ENCODE results near the gene ADAM12.
A peak's percentile ranks its signal among the peaks of the same experiment; 100 is the strongest.

ADAM12 gene

DNA sequence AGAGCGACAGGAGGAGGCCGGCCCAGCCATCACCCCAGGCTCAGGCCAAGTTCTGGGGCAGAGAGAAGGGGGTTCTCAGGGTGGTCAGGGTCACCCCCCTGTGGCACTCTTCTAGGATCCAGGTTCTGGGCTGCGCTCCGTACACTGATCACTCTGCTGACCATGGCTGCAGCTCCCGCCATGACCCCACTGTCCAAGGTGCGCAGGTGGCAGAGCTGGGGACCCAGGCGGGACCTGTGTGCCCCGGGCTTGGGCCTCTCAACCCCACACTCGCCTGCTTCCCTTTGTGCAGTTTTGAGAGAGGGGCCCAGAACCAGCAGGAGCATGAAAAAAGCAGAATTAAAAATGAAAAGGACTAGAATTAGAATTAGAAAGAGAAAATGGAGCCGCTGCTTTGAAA, 264.8 kb downstream of the ADAM12 start:
- Mint-ChIP-seq H3K4me3 (no peak overlapping the region), H3K9me3 (peaks cover 4 to 11% of the 10 kb centered on the region in 2 donors), H3K27me3 (peaks cover 0 to 6% of the 10 kb centered on the region in 2 donors), H3K4me1 (ENCODE audit: low read depth in 2 of 2) (peaks cover 0 to 2% of the 10 kb centered on the region in 2 donors), H3K27ac (no peak overlapping the region), H3K36me3 (ENCODE audit: insufficient read depth) (peaks cover 4% of the 10 kb centered on the region)
- ATAC-seq (replicated peaks) (no peak), DNase-seq (no peak)

DNA sequence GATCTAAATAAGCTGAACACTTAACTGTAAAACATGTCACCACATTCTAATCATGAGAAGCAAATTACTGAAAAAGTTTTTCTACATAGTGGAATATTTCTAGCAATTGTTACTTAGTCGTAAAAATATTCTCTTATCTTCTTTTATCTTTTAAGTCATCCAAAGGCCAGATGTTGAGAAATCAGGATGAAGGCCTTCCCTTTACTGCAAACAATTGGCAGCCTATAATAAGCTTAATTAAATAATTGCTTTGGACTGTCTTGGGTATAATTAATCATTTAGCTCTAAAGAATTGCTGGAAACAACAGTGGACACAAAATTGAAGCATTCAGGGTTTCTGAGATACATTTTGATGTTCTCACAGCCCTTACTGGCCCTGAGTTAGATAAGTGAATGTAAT, 265.4 kb downstream of the ADAM12 start:
- H3K9me3 Mint-ChIP-seq: peaks cover 2 to 7% of the 10 kb centered on the region in 2 donors
- DNase-seq: no peak
- H3K4me3 Mint-ChIP-seq: no peak overlapping the region
- ATAC-seq (replicated peaks): no peak
- H3K4me1 Mint-ChIP-seq (ENCODE audit: low read depth in 2 of 2): no peaks in the 10 kb centered on the region
- peaks cover 0 to 6% of the 10 kb centered on the region in 2 donors for H3K27me3 Mint-ChIP-seq
- no peak overlapping the region for H3K27ac Mint-ChIP-seq
- peaks cover 9% of the 10 kb centered on the region for H3K36me3 Mint-ChIP-seq (ENCODE audit: insufficient read depth)

DNA sequence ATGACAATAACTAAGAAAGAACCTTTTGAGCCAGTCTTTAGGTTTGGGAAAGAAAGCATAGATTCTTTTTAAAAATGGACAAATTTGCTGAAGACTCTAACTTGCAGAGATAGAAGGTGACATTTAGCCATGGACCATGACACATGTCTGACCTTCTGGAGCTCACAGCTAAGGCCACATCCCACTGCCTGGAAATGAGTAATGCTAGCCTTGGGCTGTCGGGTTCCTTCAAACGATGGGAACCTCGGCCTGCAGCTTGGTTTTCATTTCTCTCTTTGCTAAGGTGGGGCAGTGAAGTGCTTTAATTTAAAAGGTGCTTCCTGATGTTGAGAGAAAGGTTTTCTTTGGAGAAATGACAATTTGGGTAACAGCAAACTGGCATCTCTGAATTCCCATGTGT, 268.7 kb downstream of the ADAM12 start:
- Mint-ChIP-seq H3K27me3 (peaks cover 0 to 6% of the 10 kb centered on the region in 2 donors), H3K4me1 (ENCODE audit: low read depth in 2 of 2) (no peaks in the 10 kb centered on the region), H3K36me3 (ENCODE audit: insufficient read depth) (peaks cover 9% of the 10 kb centered on the region), H3K4me3 (no peak overlapping the region), H3K9me3 (no peaks in the 10 kb centered on the region), H3K27ac (no peak overlapping the region)
- ATAC-seq (replicated peaks) (no peak), DNase-seq (no peak)

DNA sequence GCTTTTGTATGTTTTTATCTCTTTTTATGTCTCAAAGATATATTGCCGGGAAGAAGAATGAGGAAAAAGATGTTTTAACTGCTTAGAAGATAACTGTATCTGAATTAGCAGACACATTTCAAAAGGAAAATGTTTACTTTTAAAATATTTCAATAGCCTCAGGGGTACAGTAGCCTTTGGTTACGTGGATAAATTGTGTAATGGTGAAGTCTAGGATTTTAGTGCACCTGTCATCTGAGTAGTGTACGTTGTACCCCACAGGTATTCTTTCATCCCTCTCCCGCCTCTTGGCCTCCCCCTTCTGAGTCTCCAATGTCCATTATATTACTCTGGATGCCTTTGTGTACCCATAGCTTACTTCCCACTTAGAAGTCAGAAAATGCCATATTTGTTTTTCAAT, 269.8 kb downstream of the ADAM12 start:
- Mint-ChIP-seq H3K36me3 (ENCODE audit: insufficient read depth) (peaks cover 6% of the 10 kb centered on the region), H3K27ac (no peak overlapping the region), H3K27me3 (peaks cover 0 to 6% of the 10 kb centered on the region in 2 donors), H3K4me3 (no peak overlapping the region), H3K9me3 (peaks cover 0 to 1% of the 10 kb centered on the region in 2 donors), H3K4me1 (ENCODE audit: low read depth in 2 of 2) (no peaks in the 10 kb centered on the region)
- DNase-seq (no peak), ATAC-seq (replicated peaks) (no peak)

DNA sequence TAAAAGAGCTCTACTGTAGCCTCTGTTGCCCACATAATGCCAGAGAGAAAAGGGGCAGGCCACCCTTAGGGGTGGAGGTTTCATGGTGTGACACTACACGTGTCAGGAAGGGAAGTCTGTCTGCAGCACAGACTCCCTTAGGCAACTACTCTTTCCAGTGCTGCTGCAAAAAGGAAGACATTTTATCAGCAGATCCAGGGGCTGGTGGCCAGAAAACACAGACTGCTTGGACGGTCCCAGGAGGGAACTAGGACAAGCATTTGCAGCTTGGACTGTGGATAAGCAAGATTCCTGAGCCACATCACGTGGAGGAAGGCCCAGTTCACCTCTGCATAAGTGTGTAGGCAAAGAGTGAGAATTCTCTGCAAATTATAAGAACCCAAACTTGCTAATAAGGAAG, 271.1 kb downstream of the ADAM12 start:
- Mint-ChIP-seq H3K36me3 (ENCODE audit: insufficient read depth) (peaks cover 6% of the 10 kb centered on the region), H3K4me3 (no peak overlapping the region), H3K4me1 (ENCODE audit: low read depth in 2 of 2) (peaks cover 0 to 1% of the 10 kb centered on the region in 2 donors), H3K27ac (no peak overlapping the region), H3K9me3 (peaks cover 0 to 5% of the 10 kb centered on the region in 2 donors), H3K27me3 (peaks cover 9 to 12% of the 10 kb centered on the region in 2 donors)
- no peak for DNase-seq
- no peak for ATAC-seq (replicated peaks)

DNA sequence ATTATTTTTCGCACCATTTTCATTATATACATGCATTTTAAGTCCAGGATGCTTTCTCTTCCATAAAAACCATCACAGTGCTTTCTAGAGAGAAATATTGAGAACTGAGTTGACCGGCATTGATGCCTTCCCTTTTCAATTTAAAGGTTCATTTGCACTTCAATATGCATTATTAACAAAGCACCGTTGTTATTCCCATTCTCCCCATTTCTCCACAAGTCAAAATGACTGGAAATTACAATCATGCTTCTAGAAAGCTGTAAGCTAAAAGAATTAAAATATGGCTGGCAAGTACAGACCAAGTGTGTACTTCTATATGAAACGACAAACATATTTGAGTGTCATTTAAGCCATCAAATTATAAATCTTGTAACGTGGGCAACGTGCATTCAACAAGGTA, 272.4 kb downstream of the ADAM12 start:
- Mint-ChIP-seq H3K27ac (no peak overlapping the region), H3K4me1 (ENCODE audit: low read depth in 2 of 2) (peaks cover 0 to 1% of the 10 kb centered on the region in 2 donors), H3K27me3 (peaks cover 9 to 12% of the 10 kb centered on the region in 2 donors), H3K36me3 (ENCODE audit: insufficient read depth) (peaks cover 6% of the 10 kb centered on the region), H3K9me3 (peaks cover 0 to 5% of the 10 kb centered on the region in 2 donors), H3K4me3 (no peak overlapping the region)
- DNase-seq: no peak
- no peak for ATAC-seq (replicated peaks)

DNA sequence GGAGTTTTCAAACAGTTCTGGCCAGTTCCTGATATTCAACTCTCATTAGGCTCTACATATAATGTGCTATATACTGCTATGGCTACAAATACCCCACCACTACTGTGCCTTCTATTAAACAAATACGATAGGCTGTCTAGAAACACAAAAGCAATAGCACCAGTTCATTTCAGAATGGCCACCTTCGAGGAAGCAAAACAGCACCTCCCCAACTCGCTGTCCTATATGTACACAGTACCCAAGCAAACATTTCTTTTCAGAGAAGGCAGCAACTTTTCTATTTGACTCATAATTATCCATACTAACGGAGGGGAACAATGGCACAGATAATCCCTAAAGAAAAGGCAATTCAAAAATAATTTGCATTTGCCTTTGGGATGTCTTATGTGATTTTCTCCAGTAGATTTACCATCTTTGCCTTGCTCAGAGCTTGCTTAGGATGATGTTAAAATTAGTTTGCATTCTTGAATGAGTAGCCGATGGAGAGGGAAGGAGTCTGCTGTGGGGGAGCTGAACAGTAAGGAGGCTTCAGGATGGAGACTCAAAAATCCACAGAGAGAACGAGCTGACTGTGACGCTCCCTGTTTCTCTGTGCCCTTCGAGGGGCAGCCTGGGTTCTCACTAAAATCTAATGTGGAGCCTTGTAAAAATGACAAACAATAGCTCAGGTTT, 273.3 kb downstream of the ADAM12 start:
- Mint-ChIP-seq H3K4me1 (ENCODE audit: low read depth in 2 of 2) (peaks cover 0 to 1% of the 10 kb centered on the region in 2 donors), H3K9me3 (peaks cover 0 to 5% of the 10 kb centered on the region in 2 donors), H3K36me3 (ENCODE audit: insufficient read depth) (peaks cover 6% of the 10 kb centered on the region), H3K4me3 (no peak overlapping the region), H3K27me3 (peaks cover 9 to 13% of the 10 kb centered on the region in 2 donors), H3K27ac (no peak overlapping the region)
- ATAC-seq (replicated peaks) (no peak), DNase-seq (no peak)

DNA sequence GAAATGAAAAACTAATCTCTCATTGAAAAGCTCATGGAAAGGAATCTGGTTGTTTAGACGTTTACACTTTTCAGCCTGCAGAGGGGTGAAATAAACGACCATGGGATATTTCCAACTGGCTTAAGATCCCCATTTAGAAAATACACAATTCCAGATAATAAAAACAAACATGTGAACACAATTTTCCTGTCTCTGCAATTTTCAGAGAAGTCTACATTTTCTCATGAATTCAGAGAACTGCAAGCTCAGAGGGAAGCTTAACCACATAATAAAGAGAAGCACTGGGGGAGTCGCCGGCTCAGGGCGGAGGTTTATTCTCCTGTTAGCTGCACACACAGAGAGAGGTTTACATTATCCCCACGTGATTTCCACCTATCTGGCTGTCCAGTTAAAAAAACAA, 276.8 kb downstream of the ADAM12 start:
- Mint-ChIP-seq H3K27ac (no peak overlapping the region), H3K4me1 (ENCODE audit: low read depth in 2 of 2) (peaks cover 0 to 4% of the 10 kb centered on the region in 2 donors), H3K9me3 (peaks cover 0 to 5% of the 10 kb centered on the region in 2 donors), H3K27me3 (peaks cover 9 to 16% of the 10 kb centered on the region in 2 donors), H3K4me3 (no peak overlapping the region), H3K36me3 (ENCODE audit: insufficient read depth) (peaks cover 3% of the 10 kb centered on the region)
- ATAC-seq (replicated peaks) (no peak), DNase-seq (no peak)

DNA sequence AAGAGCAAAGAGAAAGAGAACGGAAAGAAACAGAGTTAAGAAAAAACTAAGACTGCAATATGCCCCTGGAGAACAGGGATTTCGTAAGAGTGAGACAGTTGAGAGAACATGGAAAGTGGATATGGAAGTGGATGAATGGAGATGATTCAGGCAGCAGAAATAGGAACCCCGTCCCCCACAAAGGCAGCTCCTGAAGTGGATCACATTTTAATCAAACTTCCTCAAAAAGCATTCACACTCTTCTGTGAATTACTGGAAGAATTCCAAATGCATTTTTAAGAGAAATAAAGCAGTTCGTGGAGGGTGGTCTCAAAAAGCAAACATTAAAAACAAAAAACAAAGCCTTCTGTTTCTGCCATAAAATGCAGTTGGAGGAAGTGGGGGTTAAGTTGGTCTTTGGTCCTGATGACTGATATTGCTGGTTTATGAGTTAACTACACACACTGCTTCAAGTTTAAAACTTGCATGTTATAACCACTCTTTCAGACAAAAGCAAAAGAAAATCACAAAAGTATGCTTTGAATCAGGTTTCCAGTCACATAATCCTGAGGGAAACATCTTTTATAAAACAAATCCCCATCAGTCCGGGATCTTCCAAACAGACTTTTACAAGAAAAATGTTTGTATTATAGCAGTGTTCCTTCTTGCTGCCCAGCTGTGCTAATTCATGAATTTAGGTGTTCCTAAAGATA, 277.6 kb downstream of the ADAM12 start:
- ATAC-seq (replicated peaks) (no peak), DNase-seq (no peak)
- Mint-ChIP-seq H3K36me3 (ENCODE audit: insufficient read depth) (peaks cover 3% of the 10 kb centered on the region), H3K4me3 (no peak overlapping the region), H3K9me3 (peaks cover 0 to 5% of the 10 kb centered on the region in 2 donors), H3K27ac (no peak overlapping the region), H3K4me1 (ENCODE audit: low read depth in 2 of 2) (peaks cover 0 to 4% of the 10 kb centered on the region in 2 donors), H3K27me3 (peaks cover 9 to 16% of the 10 kb centered on the region in 2 donors)

DNA sequence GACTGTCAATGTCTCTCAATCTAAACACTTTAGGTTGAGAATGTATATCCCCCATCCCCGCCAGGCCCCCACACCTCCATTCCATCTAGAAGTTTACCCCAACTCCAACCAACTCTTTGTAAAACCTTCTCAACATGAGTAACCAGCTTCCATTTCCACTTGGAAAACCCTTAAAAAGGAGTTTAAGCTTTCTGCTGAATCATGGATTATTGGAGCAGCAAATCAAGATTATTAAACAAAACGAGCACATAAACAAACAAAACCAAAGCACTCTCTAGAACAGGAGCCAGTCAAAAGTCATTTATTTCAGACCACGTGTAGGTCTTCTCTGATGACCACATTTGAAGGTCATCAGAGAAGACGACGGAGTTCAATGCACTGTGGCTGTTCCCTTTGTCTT, 278.4 kb downstream of the ADAM12 start:
- no peak overlapping the region for H3K4me3 Mint-ChIP-seq
- H3K36me3 Mint-ChIP-seq (ENCODE audit: insufficient read depth): peaks cover 3% of the 10 kb centered on the region
- DNase-seq (no peak), ATAC-seq (replicated peaks) (no peak)
- H3K27ac Mint-ChIP-seq: no peak overlapping the region
- H3K4me1 Mint-ChIP-seq (ENCODE audit: low read depth in 2 of 2): peaks cover 0 to 4% of the 10 kb centered on the region in 2 donors
- peaks cover 0 to 5% of the 10 kb centered on the region in 2 donors for H3K9me3 Mint-ChIP-seq
- peaks cover 9 to 16% of the 10 kb centered on the region in 2 donors for H3K27me3 Mint-ChIP-seq

DNA sequence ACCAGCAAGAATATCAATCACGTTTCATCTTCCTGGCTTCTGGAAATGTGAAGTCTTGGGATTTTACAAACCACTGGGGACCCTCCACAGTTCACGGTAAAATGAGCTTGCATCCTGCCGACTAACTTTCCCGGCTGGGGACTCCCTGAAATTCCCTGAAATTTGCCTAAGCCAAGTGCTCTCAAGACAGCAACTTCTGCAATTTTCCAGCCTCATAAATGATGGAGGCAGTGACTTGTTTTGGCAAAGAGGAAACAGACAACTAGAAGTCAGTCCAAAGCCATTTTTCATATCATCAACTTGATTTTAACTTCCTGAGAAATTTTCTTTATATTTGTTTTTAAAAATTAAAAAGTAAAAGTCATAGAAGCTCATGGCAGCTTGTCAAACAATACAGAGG, 279.6 kb downstream of the ADAM12 start:
- Mint-ChIP-seq H3K4me1 (ENCODE audit: low read depth in 2 of 2) (peaks cover 0 to 4% of the 10 kb centered on the region in 2 donors), H3K9me3 (peaks cover 0 to 5% of the 10 kb centered on the region in 2 donors), H3K27me3 (peaks cover 9 to 16% of the 10 kb centered on the region in 2 donors), H3K36me3 (ENCODE audit: insufficient read depth) (peaks cover 5% of the 10 kb centered on the region), H3K4me3 (no peak overlapping the region), H3K27ac (no peak overlapping the region)
- ATAC-seq (replicated peaks) (no peak), DNase-seq (no peak)

DNA sequence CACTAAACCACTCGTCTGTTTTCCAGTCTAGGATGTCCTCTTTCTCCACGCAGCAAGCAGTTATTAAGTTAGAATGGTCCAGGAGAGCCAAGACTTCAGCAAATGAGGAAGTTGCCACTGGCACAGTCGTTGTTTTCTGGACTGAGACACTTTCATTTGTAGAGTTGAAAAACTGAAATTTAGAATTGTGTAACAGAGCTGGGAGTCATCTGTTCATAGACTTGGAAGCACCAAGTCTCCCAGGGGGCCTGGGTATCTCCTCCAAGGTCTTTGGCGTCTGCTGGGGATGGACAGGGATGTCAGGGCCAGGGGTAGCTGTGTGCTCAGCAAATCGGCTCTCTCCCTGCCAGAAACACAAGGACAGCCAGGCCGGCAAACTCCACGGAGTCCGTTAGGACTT, 283.5 kb downstream of the ADAM12 start:
- no peak for ATAC-seq (replicated peaks)

DNA sequence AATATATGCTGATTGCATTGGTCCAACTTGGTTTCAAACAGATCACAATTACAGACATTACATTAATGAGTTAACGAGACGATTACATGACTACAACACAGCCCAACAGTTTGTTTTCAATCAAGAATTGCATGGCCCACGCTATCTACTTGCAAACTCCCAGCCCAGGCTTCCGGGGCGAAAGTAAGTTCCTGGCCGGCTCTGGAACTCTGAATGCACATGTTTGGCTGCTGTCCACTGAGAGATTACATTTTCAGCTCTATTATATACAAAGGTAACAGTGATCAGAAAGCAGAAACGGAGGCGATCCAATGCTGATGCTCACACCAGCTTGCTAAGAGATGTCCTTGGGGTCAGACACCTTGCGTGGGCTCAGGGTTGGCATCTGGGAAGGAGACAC, 285.6 kb downstream of the ADAM12 start:
- Mint-ChIP-seq H3K27me3 (peaks cover 0 to 5% of the 10 kb centered on the region in 2 donors), H3K4me1 (ENCODE audit: low read depth in 2 of 2) (peaks cover 0 to 4% of the 10 kb centered on the region in 2 donors), H3K9me3 (no peaks in the 10 kb centered on the region)

More for the DNA sequence above, 283.5 kb downstream of the ADAM12 start:
- no peaks in the 10 kb centered on the region for H3K9me3 Mint-ChIP-seq
- no peak overlapping the region for H3K4me3 Mint-ChIP-seq
- H3K27me3 Mint-ChIP-seq: peaks cover 0 to 5% of the 10 kb centered on the region in 2 donors
- H3K36me3 Mint-ChIP-seq (ENCODE audit: insufficient read depth): peaks cover 18% of the 10 kb centered on the region
- no peak for DNase-seq
- peaks cover 0 to 4% of the 10 kb centered on the region in 2 donors for H3K4me1 Mint-ChIP-seq (ENCODE audit: low read depth in 2 of 2)
- no peak overlapping the region for H3K27ac Mint-ChIP-seq

DNA sequence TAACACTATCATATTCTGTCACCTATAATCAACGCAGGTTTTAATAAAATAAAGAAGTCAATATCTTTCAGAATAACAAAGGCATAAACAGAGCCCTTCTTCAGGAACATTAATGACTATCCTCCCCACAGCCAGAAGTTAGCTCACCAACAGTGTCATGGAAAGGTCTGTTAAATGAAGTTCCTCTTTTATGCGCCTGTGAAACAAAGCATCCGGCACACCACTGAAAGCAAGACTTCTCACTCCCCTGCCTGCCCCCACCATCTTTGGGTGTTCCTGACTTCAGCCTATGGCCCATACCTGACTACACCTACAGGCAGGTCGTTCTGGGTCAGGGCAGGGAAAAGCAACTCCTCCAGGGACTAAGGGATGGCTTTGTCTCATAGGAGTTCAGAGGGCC, 286.5 kb downstream of the ADAM12 start:
- no peak overlapping the region for H3K4me3 Mint-ChIP-seq
- H3K27me3 Mint-ChIP-seq: peaks cover 0 to 2% of the 10 kb centered on the region in 2 donors
- peak; percentile 36 for ATAC-seq (replicated peaks)

More for the DNA sequence above, 285.6 kb downstream of the ADAM12 start:
- Mint-ChIP-seq H3K4me3 (no peak overlapping the region), H3K36me3 (ENCODE audit: insufficient read depth) (peaks cover 15% of the 10 kb centered on the region), H3K27ac (no peak overlapping the region)
- no peak for DNase-seq
- no peak for ATAC-seq (replicated peaks)

More for the DNA sequence above, 286.5 kb downstream of the ADAM12 start:
- no peaks in the 10 kb centered on the region for H3K9me3 Mint-ChIP-seq
- peaks cover 0 to 2% of the 10 kb centered on the region in 2 donors for H3K4me1 Mint-ChIP-seq (ENCODE audit: low read depth in 2 of 2)
- peaks cover 20% of the 10 kb centered on the region for H3K36me3 Mint-ChIP-seq (ENCODE audit: insufficient read depth)
- no peak overlapping the region for H3K27ac Mint-ChIP-seq
- no peak for DNase-seq

Measured in effector memory CD8-positive, alpha-beta T cell (primary cell).